AG04450 (cell line): Measurements from ENCODE around the gene ORAI2. TPM values are rescaled to one million over a fixed set of nuclear protein-coding genes. Genes with fewer than 3 reads are reported as not detected.

Experiments
- CTCF ChIA-PET: fragments of 300-600, 350-600 bp; formaldehyde crosslinking; extraction: SDS; loops from one replicate; lab custom pipeline; 2022; ENCODE audit warnings: antibody characterized with exemption, inconsistent platforms; lab: Charles Lee
- POLR2A ChIA-PET: fragments of 350-600 bp; formaldehyde crosslinking; extraction: SDS; loops from one replicate; lab custom pipeline; 2021; ENCODE audit warnings: antibody characterized with exemption, inconsistent platforms; lab: Yijun Ruan, JAX
- DNase-seq: peaks from one replicate; pipeline ENCODE4 v3.0.0-alpha.2; 2011; ENCODE audit warnings: low read depth, low spot score
- H3K27ac ChIP-seq: one replicate; pipeline ENCODE4 v1.5.1; 2012; ENCODE audit warnings: low read depth, low read length, control low read depth
- H3K27me3 ChIP-seq: one replicate; pipeline ENCODE4 v1.6.0; 2012; ENCODE audit warnings: low read length; ENCODE audit not compliant: control insufficient read depth, insufficient read depth
- H3K4me3 ChIP-seq: 2 replicates; pipeline ENCODE4 v1.5.1; 2011; ENCODE audit warnings: mild to moderate bottlenecking, low read depth, low read length, control low read depth
- H3K9me3 ChIP-seq: 2 replicates; pipeline ENCODE4 v1.5.1; 2012; ENCODE audit warnings: low read length; ENCODE audit not compliant: control insufficient read depth, insufficient read depth
- polyA plus RNA-seq: library from polyadenylated mRNA; depleted of rRNA; stranded (reverse); fragments of >200 nt; gene quantifications from 2 replicates; pipeline ENCODE4 v1.2.3, GENCODE V29; 2011
- TF ChIP-seq, protein P1 (sequence below): IDR thresholded peaks from 2 replicates; pipeline ENCODE4 v1.5.1; 2011; ENCODE audit warnings: low read depth, low read length, control low read depth, inconsistent platforms

The ORAI2 gene
- polyA plus RNA-seq, 1 experiment: 27.8 TPM

DNA sequence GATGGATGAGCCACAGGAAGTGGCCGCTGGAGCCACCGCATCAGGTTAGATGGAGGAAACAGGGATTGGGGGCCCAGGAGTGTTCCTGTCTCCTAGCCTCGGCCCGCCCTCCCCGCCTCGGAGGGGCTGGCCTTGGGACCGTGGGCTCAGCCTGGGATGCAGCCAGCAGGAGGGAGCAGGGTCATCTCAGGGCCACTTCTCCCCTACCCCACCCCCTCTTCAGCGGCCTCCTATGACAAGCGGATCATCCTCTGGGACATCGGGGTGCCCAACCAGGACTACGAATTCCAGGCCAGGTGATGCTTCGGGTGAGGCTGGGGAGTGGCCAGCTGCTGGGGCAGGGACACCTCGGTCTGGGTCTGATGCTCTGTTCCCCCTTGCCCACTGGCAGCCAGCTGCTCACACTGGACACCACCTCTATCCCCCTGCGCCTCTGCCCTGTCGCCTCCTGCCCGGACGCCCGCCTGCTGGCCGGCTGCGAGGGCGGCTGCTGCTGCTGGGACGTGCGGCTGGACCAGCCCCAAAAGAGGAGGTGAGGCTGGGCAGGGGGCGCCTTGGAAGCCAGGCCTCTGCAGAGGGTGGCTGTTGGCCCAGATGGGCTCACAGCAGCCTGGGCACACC is 36.1 kb downstream of the ORAI2 start:
- ChIA-PET POLR2A (no interaction called here), CTCF (no interaction called here)
- H3K9me3 ChIP-seq: no peaks in the 10 kb centered on the region; the same call in 1 of the 2 replicates
- TF ChIP-seq, protein P1, sequence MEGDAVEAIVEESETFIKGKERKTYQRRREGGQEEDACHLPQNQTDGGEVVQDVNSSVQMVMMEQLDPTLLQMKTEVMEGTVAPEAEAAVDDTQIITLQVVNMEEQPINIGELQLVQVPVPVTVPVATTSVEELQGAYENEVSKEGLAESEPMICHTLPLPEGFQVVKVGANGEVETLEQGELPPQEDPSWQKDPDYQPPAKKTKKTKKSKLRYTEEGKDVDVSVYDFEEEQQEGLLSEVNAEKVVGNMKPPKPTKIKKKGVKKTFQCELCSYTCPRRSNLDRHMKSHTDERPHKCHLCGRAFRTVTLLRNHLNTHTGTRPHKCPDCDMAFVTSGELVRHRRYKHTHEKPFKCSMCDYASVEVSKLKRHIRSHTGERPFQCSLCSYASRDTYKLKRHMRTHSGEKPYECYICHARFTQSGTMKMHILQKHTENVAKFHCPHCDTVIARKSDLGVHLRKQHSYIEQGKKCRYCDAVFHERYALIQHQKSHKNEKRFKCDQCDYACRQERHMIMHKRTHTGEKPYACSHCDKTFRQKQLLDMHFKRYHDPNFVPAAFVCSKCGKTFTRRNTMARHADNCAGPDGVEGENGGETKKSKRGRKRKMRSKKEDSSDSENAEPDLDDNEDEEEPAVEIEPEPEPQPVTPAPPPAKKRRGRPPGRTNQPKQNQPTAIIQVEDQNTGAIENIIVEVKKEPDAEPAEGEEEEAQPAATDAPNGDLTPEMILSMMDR: no peak
- H3K27ac ChIP-seq: no peak overlapping the region
- DNase-seq: no peak
- H3K4me3 ChIP-seq: no peak overlapping the region
- no peaks in the 10 kb centered on the region for H3K27me3 ChIP-seq

- TF ChIP-seq, protein P1: no peak
- no peaks in the 10 kb centered on the region for H3K27me3 ChIP-seq
- no peak overlapping the region for H3K4me3 ChIP-seq
- no peak overlapping the region for H3K27ac ChIP-seq
- CTCF ChIA-PET: no interaction called here
- no peaks in the 10 kb centered on the region; the same call in 1 of the 2 replicates for H3K9me3 ChIP-seq
- POLR2A ChIA-PET: no interaction called here
- no peak for DNase-seq
Observed at GRCh38 chr7:102469972-102470825, 36.8 kb downstream of the ORAI2 start.

DNA sequence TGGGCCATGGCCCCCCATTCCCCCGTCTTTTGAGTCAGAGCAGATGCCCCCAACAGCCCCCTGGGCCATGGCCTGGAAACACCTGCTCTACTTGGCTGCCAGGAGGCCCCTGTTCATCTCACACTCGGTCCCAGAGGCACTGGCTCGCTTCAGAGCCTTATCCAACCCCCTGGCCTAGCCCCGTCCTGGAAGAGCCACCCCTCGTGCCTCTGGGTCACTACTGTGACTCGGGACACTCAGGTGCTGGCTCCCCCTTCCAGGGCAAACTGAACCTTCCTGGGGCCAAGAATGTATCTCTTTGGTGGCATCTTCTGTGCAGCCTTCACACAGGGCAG is 38.4 kb downstream of the ORAI2 start:
- POLR2A ChIA-PET: no interaction called here
- CTCF ChIA-PET: no interaction called here
- Histone ChIP-seq H3K9me3 (no peaks in the 10 kb centered on the region; the same call in 1 of the 2 replicates), H3K4me3 (no peak overlapping the region), H3K27me3 (no peaks in the 10 kb centered on the region), H3K27ac (no peak overlapping the region)
- DNase-seq: no peak
- TF ChIP-seq, protein P1: no peak

- CTCF ChIA-PET: no interaction called here
- no peak overlapping the region for H3K4me3 ChIP-seq
- no peaks in the 10 kb centered on the region for H3K27me3 ChIP-seq
- POLR2A ChIA-PET: no interaction called here
- no peak overlapping the region for H3K27ac ChIP-seq
- no peaks in the 10 kb centered on the region; the same call in 1 of the 2 replicates for H3K9me3 ChIP-seq
- TF ChIP-seq, protein P1: no peak
- no peak for DNase-seq
Observed at GRCh38 chr7:102472126-102473041, 39.0 kb downstream of the ORAI2 start.
